HFF-Myc (cell line): ENCODE data around the gene PRCC.

ENCODE experiments used
- DNase-seq: peaks from one replicate; pipeline ENCODE4 v3.0.0-alpha.2; 2011; ENCODE audit warnings: low read depth; ENCODE audit errors: extremely low read depth
- H3K4me3 ChIP-seq: replicated peaks from 2 replicates; pipeline ENCODE4 v1.5.1; 2011; ENCODE audit warnings: low read depth, mild to moderate bottlenecking, control low read depth, low read length
- CTCF ChIP-seq: IDR thresholded peaks from 2 replicates; pipeline ENCODE4 v1.5.1; 2012; ENCODE audit warnings: mild to moderate bottlenecking, low read depth, low read length, control low read depth; ENCODE audit errors: missing control alignments

PRCC gene

GRCh38 chr1:156767101-156767878, at the start of gene PRCC:
PRCC (plus strand) TSS chr1:156767535; CDS start chr1:156767772, 237 bp downstream.
- no peak for TF ChIP-seq CTCF
- peak within 1 kb of the TSS; percentile 67 for H3K4me3 ChIP-seq
- DNase-seq, result peak; percentile 100

- no peak for TF ChIP-seq CTCF
- DNase-seq, result no peak
- H3K4me3 ChIP-seq, result no peak overlapping the region
Measured at GRCh38 chr1:156721131-156721530, 46.2 kb upstream of the PRCC start.

- no peak for TF ChIP-seq CTCF
- no peak overlapping the region for H3K4me3 ChIP-seq
- no peak for DNase-seq
Measured at GRCh38 chr1:156721535-156721934, 45.8 kb upstream of the PRCC start.

- peak; percentile 95 for TF ChIP-seq CTCF
- peak; percentile 88 for DNase-seq
- H3K4me3 ChIP-seq, result peak overlapping the region; percentile 98
Measured at GRCh38 chr1:156725683-156726280, 41.6 kb upstream of the PRCC start.

GRCh38 chr1:156726549-156727226, 40.6 kb upstream of the PRCC start:
- peak overlapping the region; percentile 98 for H3K4me3 ChIP-seq
- TF ChIP-seq CTCF, result peak; percentile 69
- DNase-seq, result no peak

GRCh38 chr1:156727492-156727891, 39.8 kb upstream of the PRCC start:
- no peak for TF ChIP-seq CTCF
- no peak for DNase-seq
- peak overlapping the region; percentile 98 for H3K4me3 ChIP-seq
